ENCODE data around the gene CSF2RB. TPM values are rescaled to one million over a fixed set of nuclear protein-coding genes. Genes with fewer than 3 reads are reported as not detected.
A peak's percentile ranks its signal among the peaks of the same experiment; 100 is the strongest.

Gene CSF2RB
- total and polyA plus RNA-seq, 10 of the 15 experiments (the other 5 are each of a cell fraction or from before 2014, with no cell fraction given), result 0.82 to 12.5 (median 5.4) TPM

- no peak for TF ChIP-seq NR2C2 (IDR thresholded peaks at IDR 0.05; ENCODE audit: borderline replicate concordance, control insufficient read depth, insufficient read length, low read depth)
- peak; percentile 63 for TF ChIP-seq IRF4 (IDR thresholded peaks at IDR 0.05; ENCODE audit: low read depth, low read length)
- TF ChIP-seq ZBTB4 (CRISPR knock-in tag; IDR thresholded peaks at IDR 0.05), result no peak
- no peak for TF ChIP-seq BCLAF1 (IDR thresholded peaks at IDR 0.05)
- TF ChIP-seq ZNF592 (IDR thresholded peaks at IDR 0.05), result 0 out of 2 replicates have a peak, but pooled peaks have one; percentile 56
- peak; percentile 97; the same call in 1 of the 2 replicates for TF ChIP-seq NBN (IDR thresholded peaks at IDR 0.05)
- peak; percentile 71; the same call in 1 of the 2 replicates for TF ChIP-seq MTA2 (IDR thresholded peaks at IDR 0.05; ENCODE audit: low read depth)
- TF ChIP-seq ZNF24 (IDR thresholded peaks at IDR 0.05), result no peak
- TF ChIP-seq BCL11A (IDR thresholded peaks at IDR 0.05; ENCODE audit: low read depth, low read length), result peak; percentile 56
- TF ChIP-seq NR2C1 (IDR thresholded peaks at IDR 0.05), result no peak
- TF ChIP-seq POLR2A (IDR thresholded peaks at IDR 0.05; ENCODE audit: low read depth, low read length), result no peak
- TF ChIP-seq RUNX3 (IDR thresholded peaks at IDR 0.05; ENCODE audit: low read length), result 0 out of 2 replicates have a peak, but pooled peaks have one; percentile 35
- TF ChIP-seq HDAC2 (IDR thresholded peaks at IDR 0.05), result no peak
- TF ChIP-seq FOXM1 (IDR thresholded peaks at IDR 0.05; ENCODE audit: low read depth, low read length), result 0 out of 2 replicates have a peak, but pooled peaks have one; percentile 43
- peak; percentile 24 for TF ChIP-seq SMARCA5 (IDR thresholded peaks at IDR 0.05)
- peak; percentile 97; the same call in 1 of the 2 replicates for TF ChIP-seq PAX8 (IDR thresholded peaks at IDR 0.05)
- TF ChIP-seq PML (IDR thresholded peaks at IDR 0.05; ENCODE audit: low read length), result no peak
- TF ChIP-seq ZBTB33 (IDR thresholded peaks at IDR 0.05), result no peak
- no peak for TF ChIP-seq TARDBP (IDR thresholded peaks at IDR 0.05; ENCODE audit: borderline replicate concordance)
- TF ChIP-seq ZSCAN29 (IDR thresholded peaks at IDR 0.05), result no peak
Observed at GRCh38 chr22:36921309-36922104, 8.1 kb downstream of the CSF2RB start (continued).

Data from GM12878 (cell line).